ENCODE data around the gene FRMD3. TPM values are rescaled to one million over a fixed set of nuclear protein-coding genes. Genes with fewer than 3 reads are reported as not detected.

Gene FRMD3
- total RNA-seq, 4 donors from 2014 or later = 9.9 to 42.4 (median 40.2) TPM

GRCh38 chr9:83346655-83347420 is 191.4 kb downstream of the FRMD3 start:
- no peaks in the 10 kb centered on the region for H3K9me3 ChIP-seq
- TF ChIP-seq POLR2A (IDR thresholded peaks at IDR 0.05) (no peak), CTCF (IDR thresholded peaks at IDR 0.05) (no peak)
- no peak for DNase-seq
- H3K27ac ChIP-seq = no peak overlapping the region
- no peak overlapping the region for H3K4me3 ChIP-seq
- H3K27me3 ChIP-seq = no peaks in the 10 kb centered on the region
- no peaks in the 10 kb centered on the region for H3K4me1 ChIP-seq
- H3K36me3 ChIP-seq = peaks cover 0 to 12% (median 0%) of the 10 kb centered on the region in 3 donors

- Histone ChIP-seq H3K9me3 (no peaks in the 10 kb centered on the region), H3K27ac (no peak overlapping the region), H3K36me3 (peaks cover 0 to 12% (median 0%) of the 10 kb centered on the region in 3 donors), H3K4me3 (no peak overlapping the region), H3K27me3 (no peaks in the 10 kb centered on the region), H3K4me1 (no peaks in the 10 kb centered on the region)
- TF ChIP-seq CTCF (IDR thresholded peaks at IDR 0.05) = no peak
- no peak for TF ChIP-seq POLR2A (IDR thresholded peaks at IDR 0.05)
- no peak for DNase-seq
Measured at GRCh38 chr9:83343366-83343999, 194.7 kb downstream of the FRMD3 start.

- Histone ChIP-seq H3K9me3 (no peaks in the 10 kb centered on the region), H3K4me1 (no peaks in the 10 kb centered on the region), H3K36me3 (peaks cover 0 to 12% (median 0%) of the 10 kb centered on the region in 3 donors), H3K4me3 (no peak overlapping the region), H3K27ac (no peak overlapping the region), H3K27me3 (no peaks in the 10 kb centered on the region)
- DNase-seq = no peak
- TF ChIP-seq CTCF (IDR thresholded peaks at IDR 0.05) (no peak), POLR2A (IDR thresholded peaks at IDR 0.05) (no peak)
Measured at GRCh38 chr9:83342731-83343130, 195.5 kb downstream of the FRMD3 start.

- Histone ChIP-seq H3K4me1 (no peaks in the 10 kb centered on the region), H3K4me3 (no peak overlapping the region), H3K27me3 (no peaks in the 10 kb centered on the region), H3K27ac (no peak overlapping the region), H3K9me3 (no peaks in the 10 kb centered on the region), H3K36me3 (peaks cover 0 to 12% (median 0%) of the 10 kb centered on the region in 3 donors)
- no peak for TF ChIP-seq CTCF (IDR thresholded peaks at IDR 0.05)
- no peak for TF ChIP-seq POLR2A (IDR thresholded peaks at IDR 0.05)
- DNase-seq = no peak
Measured at GRCh38 chr9:83342006-83342405, 196.2 kb downstream of the FRMD3 start.

GRCh38 chr9:83340451-83340850 is 197.8 kb downstream of the FRMD3 start:
- no peak for DNase-seq
- H3K4me3 ChIP-seq = no peak overlapping the region
- TF ChIP-seq POLR2A (IDR thresholded peaks at IDR 0.05) (no peak), CTCF (IDR thresholded peaks at IDR 0.05) (no peak)
- H3K27ac ChIP-seq = no peak overlapping the region
- H3K36me3 ChIP-seq = peaks cover 0 to 12% (median 0%) of the 10 kb centered on the region in 3 donors
- no peaks in the 10 kb centered on the region for H3K4me1 ChIP-seq
- no peaks in the 10 kb centered on the region for H3K27me3 ChIP-seq
- no peaks in the 10 kb centered on the region for H3K9me3 ChIP-seq
